ENCODE data around the gene XXYLT1. TPM values are rescaled to one million over a fixed set of nuclear protein-coding genes. Genes with fewer than 3 reads are reported as not detected.
A peak's percentile ranks its signal among the peaks of the same experiment; 100 is the strongest.

The XXYLT1 gene
- total RNA-seq, 1 donor from 2014 or later: 9.8 TPM

DNA sequence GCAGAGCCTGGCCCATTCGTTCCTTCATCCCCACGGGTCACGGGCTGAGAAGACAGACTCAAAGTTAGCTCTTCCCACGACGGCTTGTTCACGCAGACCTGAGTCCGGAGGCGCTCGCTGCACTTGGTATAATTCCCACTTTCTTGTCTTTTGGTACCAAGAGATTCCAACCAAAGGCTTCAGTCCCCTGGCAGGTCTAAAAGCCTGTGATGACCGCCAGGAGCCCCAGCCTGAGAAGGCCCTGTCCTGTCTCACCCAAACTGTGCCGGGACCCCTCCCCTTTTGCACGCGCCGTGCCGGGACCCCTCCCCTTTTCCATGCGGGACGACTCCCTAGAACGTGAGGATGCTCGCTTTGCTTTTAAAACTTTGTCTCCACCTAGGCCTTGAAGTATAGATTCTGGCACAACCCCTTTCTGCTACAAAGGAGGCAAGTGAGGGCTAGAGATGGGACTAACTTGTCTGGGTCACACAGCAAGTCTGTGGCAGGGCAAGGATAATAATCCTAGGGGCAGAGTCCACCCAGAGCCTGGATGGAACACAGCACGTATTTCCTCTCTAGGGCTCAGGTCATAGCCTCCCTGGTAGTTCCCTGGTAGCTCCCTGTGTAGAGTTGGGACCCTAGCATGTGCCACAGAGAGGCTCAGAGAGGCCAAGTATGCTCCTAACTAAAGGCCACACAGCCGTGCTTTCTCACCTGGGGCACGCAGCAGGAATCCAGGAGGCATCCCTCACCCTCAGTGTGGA, 211.3 kb downstream of the XXYLT1 start:
- Histone ChIP-seq H3K27ac (no peak overlapping the region), H3K9me3 (no peaks in the 10 kb centered on the region), H3K4me1 (no peaks in the 10 kb centered on the region), H3K36me3 (no peaks in the 10 kb centered on the region), H3K27me3 (no peaks in the 10 kb centered on the region), H3K4me3 (no peak overlapping the region)
- intact Hi-C loops (cut with DNase I): no loop called here
- TF ChIP-seq, protein P1, sequence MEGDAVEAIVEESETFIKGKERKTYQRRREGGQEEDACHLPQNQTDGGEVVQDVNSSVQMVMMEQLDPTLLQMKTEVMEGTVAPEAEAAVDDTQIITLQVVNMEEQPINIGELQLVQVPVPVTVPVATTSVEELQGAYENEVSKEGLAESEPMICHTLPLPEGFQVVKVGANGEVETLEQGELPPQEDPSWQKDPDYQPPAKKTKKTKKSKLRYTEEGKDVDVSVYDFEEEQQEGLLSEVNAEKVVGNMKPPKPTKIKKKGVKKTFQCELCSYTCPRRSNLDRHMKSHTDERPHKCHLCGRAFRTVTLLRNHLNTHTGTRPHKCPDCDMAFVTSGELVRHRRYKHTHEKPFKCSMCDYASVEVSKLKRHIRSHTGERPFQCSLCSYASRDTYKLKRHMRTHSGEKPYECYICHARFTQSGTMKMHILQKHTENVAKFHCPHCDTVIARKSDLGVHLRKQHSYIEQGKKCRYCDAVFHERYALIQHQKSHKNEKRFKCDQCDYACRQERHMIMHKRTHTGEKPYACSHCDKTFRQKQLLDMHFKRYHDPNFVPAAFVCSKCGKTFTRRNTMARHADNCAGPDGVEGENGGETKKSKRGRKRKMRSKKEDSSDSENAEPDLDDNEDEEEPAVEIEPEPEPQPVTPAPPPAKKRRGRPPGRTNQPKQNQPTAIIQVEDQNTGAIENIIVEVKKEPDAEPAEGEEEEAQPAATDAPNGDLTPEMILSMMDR (IDR thresholded peaks at IDR 0.05): no peak
- ATAC-seq (no peak), DNase-seq (peak; percentile 48)

DNA sequence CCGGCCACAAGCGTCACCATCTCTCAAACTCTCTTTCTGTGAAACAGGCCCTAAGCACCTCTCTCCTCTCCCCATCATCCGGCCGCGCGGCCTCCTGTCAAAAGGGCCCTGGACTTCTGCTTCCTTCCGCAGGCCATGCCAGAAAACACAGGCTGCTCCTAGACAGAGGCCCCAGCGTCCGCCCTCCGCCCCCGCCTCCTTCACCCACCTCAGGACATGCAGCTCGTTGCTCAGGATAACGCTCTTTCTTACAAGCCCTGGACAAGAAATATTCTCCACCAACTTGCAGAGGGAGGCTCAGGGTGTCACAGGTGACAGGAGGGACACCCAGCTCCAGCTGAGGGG, 212.0 kb downstream of the XXYLT1 start:
- H3K27ac ChIP-seq: no peak overlapping the region
- peak; percentile 40 for ATAC-seq
- TF ChIP-seq, protein P1 (IDR thresholded peaks at IDR 0.05): no peak

DNA sequence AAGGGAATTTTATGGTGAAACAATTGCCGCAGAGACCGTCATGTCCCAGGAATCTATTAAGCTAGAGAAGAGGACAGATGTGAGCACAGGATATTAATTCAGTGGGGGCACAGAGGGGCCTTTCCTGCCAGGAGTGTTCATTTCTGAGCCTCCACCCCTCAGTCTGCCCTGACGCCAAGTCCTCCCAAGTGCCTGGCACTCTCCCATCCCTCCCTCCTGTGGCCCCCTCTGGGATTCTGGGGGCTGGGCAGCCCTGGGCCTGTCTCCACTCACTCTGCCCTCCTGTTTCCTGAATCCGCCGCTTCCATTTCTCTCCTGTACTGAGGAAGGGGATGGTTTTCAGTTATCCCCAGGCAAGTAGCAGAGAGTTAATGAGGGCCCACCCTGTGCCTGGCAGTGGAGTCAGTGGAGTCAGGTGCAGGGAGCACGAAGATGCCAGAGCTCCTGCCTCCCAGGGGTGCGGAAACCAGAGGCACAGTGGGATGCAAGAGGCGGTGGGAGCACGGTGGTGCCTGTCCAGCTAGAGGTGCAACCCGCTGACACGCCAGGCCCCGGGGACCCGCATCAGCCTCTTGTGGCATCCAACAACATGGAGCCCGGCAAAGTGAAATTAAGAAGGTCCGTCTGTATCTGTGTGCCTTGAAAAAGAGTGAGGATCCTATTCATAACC, 212.5 kb downstream of the XXYLT1 start:
- peak; percentile 64 for DNase-seq

More for the DNA sequence above, 212.0 kb downstream of the XXYLT1 start:
- Histone ChIP-seq H3K4me3 (no peak overlapping the region), H3K9me3 (no peaks in the 10 kb centered on the region), H3K27me3 (no peaks in the 10 kb centered on the region), H3K4me1 (no peaks in the 10 kb centered on the region), H3K36me3 (no peaks in the 10 kb centered on the region)
- intact Hi-C loops (cut with DNase I): no loop called here
- peak; percentile 62 for DNase-seq

DNA sequence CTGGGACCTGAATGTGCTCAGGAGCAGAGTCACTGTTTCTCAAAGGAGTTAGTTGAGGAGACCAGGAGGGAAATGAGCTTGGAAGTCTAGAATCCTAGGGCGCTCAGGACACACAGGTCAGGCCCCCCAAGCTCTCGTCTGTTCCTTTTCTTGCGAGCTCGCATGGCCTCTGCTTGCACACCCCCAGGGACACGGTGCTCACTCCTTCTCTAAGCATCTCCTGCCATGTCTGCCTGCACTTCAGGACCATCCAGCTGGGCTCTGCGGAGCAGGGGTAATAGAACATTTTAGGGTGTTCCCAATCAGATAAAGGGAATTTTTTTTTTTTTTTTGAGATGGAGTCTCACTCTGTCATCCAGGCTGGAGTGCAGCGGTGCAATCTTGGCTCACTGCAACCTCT, 213.2 kb downstream of the XXYLT1 start:
- DNase-seq (peak; percentile 39), ATAC-seq (no peak)
- TF ChIP-seq, protein P1 (IDR thresholded peaks at IDR 0.05): no peak
- Histone ChIP-seq H3K36me3 (no peaks in the 10 kb centered on the region), H3K4me3 (no peak overlapping the region), H3K27ac (no peak overlapping the region), H3K9me3 (no peaks in the 10 kb centered on the region), H3K27me3 (no peaks in the 10 kb centered on the region), H3K4me1 (no peaks in the 10 kb centered on the region)
- intact Hi-C loops (cut with DNase I): no loop called here

More for the DNA sequence above, 212.5 kb downstream of the XXYLT1 start:
- no peaks in the 10 kb centered on the region for H3K4me1 ChIP-seq
- H3K27me3 ChIP-seq: no peaks in the 10 kb centered on the region
- intact Hi-C loops (cut with DNase I): no loop called here
- TF ChIP-seq, protein P1 (IDR thresholded peaks at IDR 0.05): no peak
- H3K27ac ChIP-seq: peak overlapping the region; percentile 17
- H3K4me3 ChIP-seq: no peak overlapping the region
- no peaks in the 10 kb centered on the region for H3K36me3 ChIP-seq
- no peak for ATAC-seq
- no peaks in the 10 kb centered on the region for H3K9me3 ChIP-seq

DNA sequence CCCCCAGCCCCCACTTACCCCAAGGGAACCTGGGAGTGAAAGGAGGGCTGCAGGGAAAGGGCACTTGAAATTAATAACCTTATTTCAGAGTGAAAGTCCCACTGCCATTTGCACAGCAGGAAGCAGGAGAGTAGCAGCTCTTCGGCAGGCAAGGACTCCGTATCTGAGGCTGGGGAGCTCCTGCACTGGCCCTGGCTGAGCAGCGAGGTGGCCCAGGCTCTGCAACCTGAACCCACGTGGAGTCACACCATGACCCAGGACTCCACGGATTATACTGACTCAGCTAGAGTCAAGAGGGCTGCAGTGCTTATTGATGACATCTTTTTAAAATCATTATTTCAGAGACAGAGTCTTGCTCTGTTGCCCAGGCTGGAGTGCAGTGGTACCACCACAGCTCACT, 214.5 kb downstream of the XXYLT1 start:
- Histone ChIP-seq H3K4me3 (no peak overlapping the region), H3K9me3 (no peaks in the 10 kb centered on the region), H3K27ac (no peak overlapping the region), H3K36me3 (no peaks in the 10 kb centered on the region), H3K27me3 (no peaks in the 10 kb centered on the region), H3K4me1 (no peaks in the 10 kb centered on the region)
- TF ChIP-seq, protein P1 (IDR thresholded peaks at IDR 0.05): no peak
- intact Hi-C loops (cut with DNase I): no loop called here
- ATAC-seq (no peak), DNase-seq (peak; percentile 34)
